ENCODE measurements around the gene MEIG1.
A peak's percentile ranks its signal among the peaks of the same experiment; 100 is the strongest.
"Not testable (repeated sequence)": the region's sequence is repeated elsewhere in the genome, so short reads cannot be mapped to it uniquely, and the experiment has no call there.

MEIG1 gene

GRCh38 chr10:14991035-14991749 is 32.0 kb downstream of the MEIG1 start:
- H3K4me3 ChIP-seq (ENCODE audit: low read depth, low read length); H3K36me3 ChIP-seq; H3K27ac ChIP-seq; H3K27me3 ChIP-seq (ENCODE audit: insufficient read depth, low read depth, severe bottlenecking); H3K9me3 ChIP-seq (ENCODE audit: severe bottlenecking): not testable (repeated sequence)
- peak; percentile 70 for DNase-seq
- TF ChIP-seq, protein P1, sequence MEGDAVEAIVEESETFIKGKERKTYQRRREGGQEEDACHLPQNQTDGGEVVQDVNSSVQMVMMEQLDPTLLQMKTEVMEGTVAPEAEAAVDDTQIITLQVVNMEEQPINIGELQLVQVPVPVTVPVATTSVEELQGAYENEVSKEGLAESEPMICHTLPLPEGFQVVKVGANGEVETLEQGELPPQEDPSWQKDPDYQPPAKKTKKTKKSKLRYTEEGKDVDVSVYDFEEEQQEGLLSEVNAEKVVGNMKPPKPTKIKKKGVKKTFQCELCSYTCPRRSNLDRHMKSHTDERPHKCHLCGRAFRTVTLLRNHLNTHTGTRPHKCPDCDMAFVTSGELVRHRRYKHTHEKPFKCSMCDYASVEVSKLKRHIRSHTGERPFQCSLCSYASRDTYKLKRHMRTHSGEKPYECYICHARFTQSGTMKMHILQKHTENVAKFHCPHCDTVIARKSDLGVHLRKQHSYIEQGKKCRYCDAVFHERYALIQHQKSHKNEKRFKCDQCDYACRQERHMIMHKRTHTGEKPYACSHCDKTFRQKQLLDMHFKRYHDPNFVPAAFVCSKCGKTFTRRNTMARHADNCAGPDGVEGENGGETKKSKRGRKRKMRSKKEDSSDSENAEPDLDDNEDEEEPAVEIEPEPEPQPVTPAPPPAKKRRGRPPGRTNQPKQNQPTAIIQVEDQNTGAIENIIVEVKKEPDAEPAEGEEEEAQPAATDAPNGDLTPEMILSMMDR (IDR thresholded peaks at IDR 0.05; ENCODE audit: low read depth, low read length), result peak; percentile 30; the same call in 1 of the 2 replicates

- H3K27ac ChIP-seq; H3K9me3 ChIP-seq (ENCODE audit: severe bottlenecking); H3K27me3 ChIP-seq (ENCODE audit: insufficient read depth, low read depth, severe bottlenecking); DNase-seq; H3K36me3 ChIP-seq; H3K4me3 ChIP-seq (ENCODE audit: low read depth, low read length): not testable (repeated sequence)
These were observed 33.1 kb downstream of the MEIG1 start for GRCh38 chr10:14992336-14992735.

DNA sequence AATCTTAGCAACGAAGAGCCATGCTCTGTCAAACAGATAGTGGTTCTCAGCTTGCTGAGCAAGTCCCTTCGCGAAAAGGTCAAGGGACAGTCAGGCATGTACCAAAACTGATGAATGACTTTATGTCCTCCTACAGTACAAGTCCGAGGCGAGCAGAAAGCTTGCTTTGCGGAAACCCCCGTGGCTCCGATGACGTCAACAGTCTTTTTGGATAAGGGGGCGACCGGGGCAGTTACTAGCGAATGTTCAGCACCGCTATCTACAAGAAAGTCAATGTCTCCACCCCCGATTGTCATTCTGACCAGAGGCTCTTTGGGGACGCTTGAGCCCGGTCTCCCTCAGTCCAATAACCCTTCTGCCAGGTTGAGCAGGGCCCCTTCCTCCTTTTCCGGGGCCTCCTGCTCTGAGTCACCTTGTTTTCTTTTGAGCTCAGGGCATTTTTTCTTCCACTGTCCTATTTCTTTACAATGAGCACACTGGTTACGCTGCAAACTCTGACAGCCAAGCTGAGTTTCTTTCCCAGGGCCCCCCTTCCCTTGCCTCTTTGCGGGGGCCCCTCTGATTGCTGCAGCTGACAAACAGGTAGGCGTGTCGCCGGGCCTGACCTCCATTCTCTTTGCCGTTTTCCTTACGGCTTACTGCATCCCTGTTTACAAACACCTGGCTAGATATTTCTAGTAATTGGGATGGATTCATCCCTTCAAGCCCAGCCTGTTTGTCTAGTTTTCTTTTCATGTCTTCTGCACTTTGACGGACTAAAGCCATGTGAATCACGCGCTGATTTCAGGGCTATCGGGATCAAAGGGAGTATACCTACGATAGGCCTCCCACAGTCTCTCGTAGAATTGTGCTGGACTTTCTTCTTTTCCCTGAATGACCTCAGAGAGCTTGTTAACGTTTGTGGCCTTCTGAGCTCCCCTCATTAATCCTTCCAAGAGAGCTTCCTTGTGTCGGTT is 34.6 kb downstream of the MEIG1 start:
- H3K9me3 ChIP-seq (ENCODE audit: severe bottlenecking); H3K27ac ChIP-seq; H3K4me3 ChIP-seq (ENCODE audit: low read depth, low read length); H3K36me3 ChIP-seq; DNase-seq; H3K27me3 ChIP-seq (ENCODE audit: insufficient read depth, low read depth, severe bottlenecking): not testable (repeated sequence)

GRCh38 chr10:14995964-14996565 is 36.9 kb downstream of the MEIG1 start:
- no peak for DNase-seq
- TF ChIP-seq, protein P1 (IDR thresholded peaks at IDR 0.05; ENCODE audit: low read depth, low read length), result no peak
- Histone ChIP-seq H3K9me3 (ENCODE audit: severe bottlenecking) (no peaks in the 10 kb centered on the region), H3K27ac (no peak overlapping the region), H3K4me3 (ENCODE audit: low read depth, low read length) (no peak overlapping the region), H3K27me3 (ENCODE audit: insufficient read depth, low read depth, severe bottlenecking) (no peaks in the 10 kb centered on the region), H3K36me3 (no peaks in the 10 kb centered on the region)

DNA sequence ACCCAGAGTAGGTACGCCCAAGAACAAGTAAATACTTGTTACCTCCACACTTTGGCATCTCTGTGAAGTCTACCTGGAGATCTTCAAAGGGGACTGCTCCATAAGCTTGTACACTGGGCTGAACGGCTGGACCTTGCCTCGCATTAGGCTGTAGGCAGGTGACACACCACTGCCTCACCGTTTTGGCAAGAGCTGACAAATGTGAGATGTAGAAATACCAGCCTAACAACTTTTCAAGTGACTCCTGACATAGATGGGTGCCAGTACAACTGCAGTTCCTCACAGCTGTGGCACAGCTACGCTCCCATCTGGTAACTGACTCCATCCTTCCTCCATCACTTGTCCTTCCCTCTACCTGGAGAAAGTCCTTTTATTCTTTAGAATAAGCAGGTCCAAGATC is 54.3 kb downstream of the MEIG1 start:
- not testable (repeated sequence) for DNase-seq; H3K36me3 ChIP-seq; H3K9me3 ChIP-seq (ENCODE audit: severe bottlenecking); H3K4me3 ChIP-seq (ENCODE audit: low read depth, low read length); H3K27me3 ChIP-seq (ENCODE audit: insufficient read depth, low read depth, severe bottlenecking); H3K27ac ChIP-seq

DNA sequence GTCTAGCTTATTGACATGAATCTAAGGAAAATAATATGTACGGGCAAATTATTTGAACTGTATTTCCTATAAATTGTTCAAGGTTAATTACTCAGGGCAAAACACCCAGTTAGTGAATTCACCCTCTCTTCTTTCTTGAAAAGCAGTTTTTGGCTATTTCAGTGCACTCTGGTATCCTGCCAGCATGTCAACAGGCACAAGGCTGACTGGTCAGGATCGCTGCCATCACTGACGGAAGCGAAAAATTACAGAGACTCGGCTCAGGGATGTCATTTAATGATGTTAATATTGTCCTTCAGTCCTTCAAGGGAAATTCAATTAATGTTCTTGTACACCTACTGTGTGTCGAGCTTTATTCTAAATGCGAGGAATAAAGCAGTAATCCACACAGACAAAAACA is 56.3 kb downstream of the MEIG1 start:
- no peak overlapping the region for H3K4me3 ChIP-seq (ENCODE audit: low read depth, low read length)
- no peaks in the 10 kb centered on the region for H3K27me3 ChIP-seq (ENCODE audit: insufficient read depth, low read depth, severe bottlenecking)
- no peaks in the 10 kb centered on the region for H3K36me3 ChIP-seq
- H3K9me3 ChIP-seq (ENCODE audit: severe bottlenecking), result no peaks in the 10 kb centered on the region
- DNase-seq, result no peak
- no peak overlapping the region for H3K27ac ChIP-seq
- TF ChIP-seq, protein P1 (IDR thresholded peaks at IDR 0.05; ENCODE audit: low read depth, low read length), result no peak

DNA sequence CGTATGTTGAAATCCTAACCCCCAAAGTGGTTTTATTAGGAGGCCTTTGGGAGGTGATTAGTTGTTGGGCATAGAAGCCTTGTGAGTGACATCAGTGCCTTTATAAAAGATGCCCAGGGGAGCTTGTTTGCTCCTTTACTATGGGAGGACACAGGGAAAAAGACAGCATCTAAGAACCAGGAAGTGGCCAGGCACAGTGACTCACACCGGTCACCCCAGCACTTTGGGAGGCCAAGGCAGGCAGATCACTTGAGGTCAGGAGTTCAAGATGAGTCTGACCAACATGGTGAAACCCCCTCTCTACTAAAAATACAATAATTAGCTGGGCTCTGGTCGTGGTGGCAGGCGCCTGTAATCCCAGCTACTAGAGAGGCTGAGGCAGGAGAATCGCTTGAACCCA is 61.8 kb downstream of the MEIG1 start:
- H3K27ac ChIP-seq; H3K36me3 ChIP-seq; H3K9me3 ChIP-seq (ENCODE audit: severe bottlenecking); H3K4me3 ChIP-seq (ENCODE audit: low read depth, low read length); H3K27me3 ChIP-seq (ENCODE audit: insufficient read depth, low read depth, severe bottlenecking); DNase-seq: not testable (repeated sequence)
